HG02642 (cell line): ENCODE measurements around the gene MYD88.
"Not testable (repeated sequence)": the region's sequence is repeated elsewhere in the genome, so short reads cannot be mapped to it uniquely, and the experiment has no call there.

ENCODE experiments used
- ATAC-seq: cut with Tn5 transposase; IDR thresholded peaks from one replicate; pipeline ENCODE4 v1.9.1; 2021; ENCODE audit warnings: mild to moderate bottlenecking; ENCODE audit not compliant: unreplicated experiment, poor library complexity

MYD88 gene

GRCh38 chr3:38160704-38161103 is 22.2 kb downstream of the MYD88 start:
- ATAC-seq, result not testable (repeated sequence)

DNA sequence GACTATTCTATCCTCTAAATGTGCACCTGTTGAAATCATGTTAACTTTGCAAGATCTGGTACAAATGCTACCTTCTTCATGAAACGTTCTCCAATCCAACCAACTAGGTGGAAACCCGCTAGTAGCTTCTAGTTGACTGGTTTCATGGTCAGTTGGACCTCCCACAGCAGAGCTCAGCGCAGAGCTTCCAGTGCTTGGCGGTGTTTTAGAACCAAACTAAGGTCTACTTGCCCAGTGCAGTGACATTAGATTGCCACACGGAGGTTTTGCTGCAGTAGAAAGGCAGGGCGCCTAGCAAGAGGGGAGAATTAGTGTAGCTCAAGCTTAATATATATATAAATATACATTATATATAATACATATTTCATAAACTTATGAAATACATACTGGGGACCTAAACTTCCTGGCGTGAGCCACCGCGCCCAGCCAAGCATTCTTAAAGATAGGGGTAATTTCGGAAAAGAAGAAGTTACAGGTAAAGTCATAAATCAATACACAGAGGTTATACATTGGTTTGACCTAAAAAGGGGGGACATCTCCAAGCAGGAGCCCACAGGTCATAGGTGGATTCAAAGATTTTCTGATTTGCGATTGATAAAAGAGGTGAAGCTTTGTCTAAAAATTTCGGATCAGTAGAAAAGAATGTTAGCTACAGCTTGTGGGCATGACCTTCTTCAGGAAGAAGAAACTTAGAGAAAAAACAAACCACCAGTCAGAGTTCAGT is 24.8 kb downstream of the MYD88 start:
- ATAC-seq, result no peak

GRCh38 chr3:38163841-38164642 is 25.6 kb downstream of the MYD88 start:
- no peak for ATAC-seq

DNA sequence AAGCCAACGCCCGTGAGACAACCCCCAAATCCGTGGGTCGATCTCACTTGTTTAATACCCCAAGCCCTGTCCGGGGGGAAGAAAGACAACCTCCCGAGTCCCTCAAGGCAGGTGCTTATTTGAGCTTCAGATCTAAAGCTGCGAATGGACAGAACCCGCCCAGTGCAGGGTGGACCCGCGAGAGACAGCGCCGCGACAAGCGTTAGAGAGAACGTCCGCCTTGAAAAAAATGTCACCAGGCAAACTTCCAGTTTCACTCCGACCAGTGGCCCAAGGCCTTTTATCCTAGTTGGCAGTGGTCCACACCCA is 26.1 kb downstream of the MYD88 start:
- peak; percentile 16 for ATAC-seq

DNA sequence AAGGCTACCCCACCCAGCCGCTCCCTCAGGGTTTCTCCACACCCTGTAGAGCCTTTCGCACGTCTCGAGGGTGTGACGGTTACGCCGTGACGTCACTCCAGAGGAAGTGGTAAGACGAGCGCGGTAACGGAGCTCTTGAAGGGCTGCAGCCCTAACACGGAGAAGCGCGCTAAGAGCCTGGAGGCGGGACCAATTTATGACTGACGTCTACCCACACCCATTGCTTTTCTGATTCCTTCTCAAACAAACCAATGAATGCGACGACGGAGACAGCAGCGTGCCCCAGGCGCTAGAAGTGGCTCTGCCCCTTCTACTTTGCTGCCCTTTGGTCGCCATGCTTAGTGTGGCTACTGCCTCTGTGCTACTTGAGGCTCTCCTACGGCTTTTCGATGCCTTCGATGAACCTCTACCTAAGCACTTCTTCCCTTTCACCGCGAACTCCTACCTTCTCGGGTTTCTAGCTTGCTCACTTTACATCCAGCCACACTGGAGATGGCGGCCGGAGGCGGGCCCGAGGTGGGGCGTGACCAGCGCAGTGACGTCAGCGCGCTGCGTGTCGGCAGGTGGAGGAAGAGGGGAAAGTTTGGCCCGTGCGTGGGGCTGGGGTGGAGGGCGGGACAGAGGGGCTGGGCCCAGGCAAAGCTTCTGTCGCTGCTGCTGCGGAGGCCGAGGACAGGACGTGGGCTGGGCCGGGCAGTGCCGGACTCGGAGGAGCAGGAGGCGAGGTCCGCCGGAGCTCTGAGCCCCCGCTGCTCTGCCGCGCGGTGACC is 26.7 kb downstream of the MYD88 start, which contains the start of gene OXSR1:
TSS of gene OXSR1 (plus strand) at position 586 of the 770 bp plus-strand sequence. CDS start 340 bp downstream, outside the sequence.
- peak; percentile 93 for ATAC-seq

GRCh38 chr3:38165722-38166387 is 27.4 kb downstream of the MYD88 start:
- no peak for ATAC-seq

- ATAC-seq, result no peak
Observed at GRCh38 chr3:38167591-38167990, 29.1 kb downstream of the MYD88 start.

DNA sequence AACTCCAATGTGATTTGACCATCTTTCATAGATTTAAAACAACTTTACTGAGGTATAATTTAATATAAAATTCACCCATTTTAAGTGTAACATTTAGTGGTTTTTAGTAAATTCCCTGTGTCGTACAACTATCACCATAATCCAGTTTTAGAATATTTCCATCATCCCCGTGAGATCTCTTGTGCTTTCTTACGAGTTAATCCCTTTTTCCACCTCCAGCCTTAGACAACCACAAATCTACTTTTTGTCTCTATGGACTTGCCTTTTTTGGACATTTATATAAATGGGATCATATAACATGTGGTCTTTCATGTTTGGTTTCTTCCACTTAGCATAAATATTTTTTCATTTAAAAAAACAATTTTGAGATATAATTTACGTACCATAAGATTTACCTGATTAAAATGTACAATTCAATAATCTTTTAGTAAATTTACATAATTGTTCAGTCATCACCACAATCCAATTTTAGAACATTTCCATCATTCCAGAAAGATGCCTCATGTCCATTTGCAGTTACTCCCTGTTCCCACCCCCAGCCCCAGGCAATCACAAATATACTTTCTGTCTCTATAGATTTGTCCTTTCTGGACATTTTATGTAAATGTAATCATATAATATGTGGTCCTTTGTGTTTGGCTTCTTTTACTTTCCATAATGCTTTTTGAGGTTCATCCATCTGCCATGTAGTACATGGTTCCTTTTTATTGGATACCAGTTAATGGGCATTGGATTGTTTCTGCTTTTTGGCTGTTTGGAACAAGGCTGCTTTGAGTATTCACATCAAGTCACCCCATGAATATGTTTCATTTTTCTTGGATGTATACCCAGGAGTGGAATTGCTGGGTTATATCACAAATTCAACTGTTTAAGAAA is 29.9 kb downstream of the MYD88 start:
- ATAC-seq, result no peak

GRCh38 chr3:38169027-38169317 is 30.5 kb downstream of the MYD88 start:
- no peak for ATAC-seq

GRCh38 chr3:38170722-38171121 is 32.3 kb downstream of the MYD88 start:
- no peak for ATAC-seq

- no peak for ATAC-seq
Observed at GRCh38 chr3:38171622-38172021, 33.2 kb downstream of the MYD88 start.

DNA sequence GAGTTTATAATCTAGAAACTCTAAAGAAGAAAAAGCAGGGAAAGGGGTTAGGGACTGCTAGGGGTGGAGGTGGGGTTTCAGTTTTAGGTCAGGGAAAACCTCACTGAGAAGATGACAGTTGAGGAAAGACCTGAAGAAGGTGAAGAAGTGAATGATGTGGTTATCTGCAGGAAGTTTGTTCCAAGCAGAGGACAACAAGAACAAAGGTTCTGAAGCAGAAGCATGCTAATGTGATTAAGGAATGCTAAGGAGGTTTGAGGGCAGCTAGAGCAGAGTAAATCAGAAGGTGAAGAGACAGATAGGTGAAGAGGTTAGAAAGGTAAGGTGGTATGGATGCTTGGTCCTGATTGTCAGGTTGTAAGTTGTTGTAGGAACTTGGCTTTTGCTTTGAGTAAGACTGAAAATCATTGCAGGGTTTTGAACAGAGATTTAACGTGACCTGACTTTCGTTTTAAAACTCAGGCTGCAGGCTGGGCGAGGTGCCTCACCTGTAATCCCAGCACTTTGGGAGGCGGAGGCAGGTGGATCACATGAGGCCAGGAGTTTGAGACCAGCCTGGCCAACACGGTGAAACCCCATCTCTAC is 35.5 kb downstream of the MYD88 start:
- ATAC-seq, result peak; percentile 44

DNA sequence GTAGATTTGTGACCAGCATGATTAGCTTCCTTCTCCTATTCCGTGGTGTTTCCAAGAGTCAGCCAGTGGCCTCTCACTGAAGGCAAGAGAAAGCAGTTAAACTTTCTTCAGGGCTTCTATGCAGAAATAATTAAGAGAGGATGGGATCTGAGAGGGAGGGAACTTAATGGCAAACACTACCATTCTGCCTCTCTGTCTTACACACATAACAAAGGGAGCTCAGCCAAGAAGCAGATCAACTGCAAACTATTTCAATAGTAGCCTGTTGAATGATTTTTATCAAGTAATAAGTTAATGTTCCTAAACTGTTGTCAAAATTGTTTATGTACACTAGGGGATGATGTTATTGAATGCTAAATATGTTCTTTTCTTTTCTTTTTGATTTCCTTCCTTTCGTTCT is 38.7 kb downstream of the MYD88 start:
- ATAC-seq, result no peak

DNA sequence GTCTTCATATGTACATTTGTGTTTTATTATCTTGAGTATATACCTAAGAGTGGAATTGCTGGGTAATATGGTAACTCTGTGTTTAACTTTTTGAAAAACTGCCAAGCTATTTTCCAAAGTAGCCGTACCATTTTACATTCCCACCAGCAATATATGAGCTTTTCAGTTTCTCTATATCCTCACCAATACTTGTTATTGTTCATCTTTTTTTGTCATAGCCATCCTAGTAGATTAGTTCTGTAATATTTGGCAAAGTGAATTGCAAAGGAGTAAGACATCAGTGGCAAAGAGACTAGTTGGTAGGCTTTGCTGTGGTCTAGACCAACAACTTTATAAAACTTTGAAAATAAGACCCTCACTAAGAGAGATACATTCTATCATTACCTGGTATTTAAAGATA is 48.3 kb downstream of the MYD88 start:
- no peak for ATAC-seq

GRCh38 chr3:38190481-38190881 is 52.0 kb downstream of the MYD88 start:
- no peak for ATAC-seq
